ENCODE measurements around the gene COL1A1.

The COL1A1 gene

GRCh38 chr17:50170662-50171370, 30.6 kb downstream of the COL1A1 start:
- no peaks in the 10 kb centered on the region for H3K27me3 ChIP-seq (ENCODE audit: control insufficient read depth, insufficient read depth, low read length)
- H3K4me1 ChIP-seq (ENCODE audit: control insufficient read depth, insufficient read depth, low read length): peaks cover 4% of the 10 kb centered on the region
- no peak overlapping the region for H3K4me3 ChIP-seq (ENCODE audit: low read length)
- H3K9me3 ChIP-seq (ENCODE audit: control insufficient read depth, low read length): no peaks in the 10 kb centered on the region
- no peaks in the 10 kb centered on the region for H3K36me3 ChIP-seq (ENCODE audit: control insufficient read depth, insufficient read depth, low read length)
- no peak overlapping the region for H3K9ac ChIP-seq (ENCODE audit: low read length)

- Histone ChIP-seq H3K36me3 (ENCODE audit: control insufficient read depth, insufficient read depth, low read length) (no peaks in the 10 kb centered on the region), H3K9ac (ENCODE audit: low read length) (no peak overlapping the region), H3K4me3 (ENCODE audit: low read length) (no peak overlapping the region), H3K4me1 (ENCODE audit: control insufficient read depth, insufficient read depth, low read length) (no peaks in the 10 kb centered on the region), H3K27me3 (ENCODE audit: control insufficient read depth, insufficient read depth, low read length) (no peaks in the 10 kb centered on the region), H3K9me3 (ENCODE audit: control insufficient read depth, low read length) (no peaks in the 10 kb centered on the region)
Observed at GRCh38 chr17:50169881-50170459, 31.5 kb downstream of the COL1A1 start.

- Histone ChIP-seq H3K36me3 (ENCODE audit: control insufficient read depth, insufficient read depth, low read length) (no peaks in the 10 kb centered on the region), H3K9me3 (ENCODE audit: control insufficient read depth, low read length) (no peaks in the 10 kb centered on the region), H3K27me3 (ENCODE audit: control insufficient read depth, insufficient read depth, low read length) (peaks cover under 1% of the 10 kb centered on the region), H3K4me1 (ENCODE audit: control insufficient read depth, insufficient read depth, low read length) (no peaks in the 10 kb centered on the region), H3K9ac (ENCODE audit: low read length) (no peak overlapping the region), H3K4me3 (ENCODE audit: low read length) (no peak overlapping the region)
Observed at GRCh38 chr17:50169121-50169764, 32.2 kb downstream of the COL1A1 start.

DNA sequence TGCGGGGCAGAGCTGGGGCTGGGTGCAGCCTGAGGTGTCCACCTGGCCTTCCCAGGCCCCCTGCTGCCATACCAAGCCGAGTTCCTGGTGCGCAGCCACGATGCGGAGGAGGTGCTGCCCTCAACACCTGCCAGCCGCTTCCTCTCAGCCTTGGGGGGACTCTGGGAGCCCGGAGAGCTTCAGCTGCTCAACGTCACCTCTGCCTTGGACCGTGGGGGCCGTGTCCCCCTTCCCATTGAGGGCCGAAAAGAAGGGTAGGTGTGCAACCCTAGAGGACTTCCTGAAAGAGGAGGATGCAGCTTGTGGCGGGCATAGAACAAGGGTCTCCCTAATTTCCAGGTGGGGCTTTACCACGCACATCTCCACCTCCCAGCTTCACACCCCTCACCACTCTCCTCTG, 33.1 kb downstream of the COL1A1 start:
- H3K27me3 ChIP-seq (ENCODE audit: control insufficient read depth, insufficient read depth, low read length): peaks cover 5% of the 10 kb centered on the region
- H3K36me3 ChIP-seq (ENCODE audit: control insufficient read depth, insufficient read depth, low read length): no peaks in the 10 kb centered on the region
- H3K4me3 ChIP-seq (ENCODE audit: low read length): no peak overlapping the region
- no peaks in the 10 kb centered on the region for H3K4me1 ChIP-seq (ENCODE audit: control insufficient read depth, insufficient read depth, low read length)
- no peaks in the 10 kb centered on the region for H3K9me3 ChIP-seq (ENCODE audit: control insufficient read depth, low read length)
- H3K9ac ChIP-seq (ENCODE audit: low read length): no peak overlapping the region

DNA sequence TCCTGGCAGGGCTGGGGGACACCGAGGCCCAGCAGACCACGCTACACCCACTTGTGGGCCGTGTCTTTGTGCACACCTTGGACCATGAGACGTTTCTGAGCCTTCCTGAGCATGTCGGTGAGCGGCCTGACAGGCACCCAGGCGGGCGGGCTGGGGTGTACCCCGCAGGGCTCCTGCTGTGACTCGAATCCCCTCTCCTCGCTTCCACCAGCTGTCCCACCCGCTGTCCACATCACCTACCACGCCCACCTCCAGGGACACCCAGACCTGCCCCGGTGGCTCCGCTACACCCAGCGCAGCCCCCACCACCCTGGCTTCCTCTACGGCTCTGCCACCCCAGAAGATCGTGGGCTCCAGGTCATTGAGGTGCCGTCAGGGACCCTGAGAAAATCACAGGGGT, 34.1 kb downstream of the COL1A1 start:
- Histone ChIP-seq H3K9ac (ENCODE audit: low read length) (no peak overlapping the region), H3K4me3 (ENCODE audit: low read length) (no peak overlapping the region), H3K27me3 (ENCODE audit: control insufficient read depth, insufficient read depth, low read length) (peaks cover 5% of the 10 kb centered on the region), H3K36me3 (ENCODE audit: control insufficient read depth, insufficient read depth, low read length) (no peaks in the 10 kb centered on the region), H3K4me1 (ENCODE audit: control insufficient read depth, insufficient read depth, low read length) (no peaks in the 10 kb centered on the region), H3K9me3 (ENCODE audit: control insufficient read depth, low read length) (no peaks in the 10 kb centered on the region)

DNA sequence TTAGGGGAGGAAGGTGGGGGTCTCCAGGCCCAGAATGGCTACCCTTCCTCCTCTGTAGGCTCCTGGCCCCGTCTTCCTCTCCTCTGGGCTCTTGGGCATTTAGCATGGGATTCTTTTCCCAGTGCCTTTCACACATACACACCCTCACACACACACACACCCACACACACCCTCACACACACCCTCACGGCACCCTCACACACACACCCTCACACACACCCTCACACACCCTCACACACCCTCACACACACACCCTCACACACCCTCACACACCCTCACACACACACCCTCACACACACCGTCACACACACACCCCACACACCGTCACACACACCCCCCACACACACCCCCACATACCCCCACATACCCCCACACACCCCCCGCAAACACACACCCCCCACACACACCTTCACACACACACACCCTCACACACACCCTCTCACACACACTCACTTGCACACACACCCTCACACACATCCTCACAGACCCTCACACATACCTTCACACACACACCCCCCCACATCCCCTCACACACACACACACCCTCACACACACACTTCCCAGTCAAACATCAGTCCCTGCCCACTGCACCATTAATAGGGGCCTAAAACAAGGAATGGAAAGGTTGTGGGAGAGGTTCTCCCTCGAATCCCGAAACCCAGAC, 34.8 kb downstream of the COL1A1 start:
- no peaks in the 10 kb centered on the region for H3K9me3 ChIP-seq (ENCODE audit: control insufficient read depth, low read length)
- H3K4me1 ChIP-seq (ENCODE audit: control insufficient read depth, insufficient read depth, low read length): peaks cover 6% of the 10 kb centered on the region
- no peak overlapping the region for H3K4me3 ChIP-seq (ENCODE audit: low read length)
- H3K9ac ChIP-seq (ENCODE audit: low read length): peak overlapping the region; percentile 39
- H3K36me3 ChIP-seq (ENCODE audit: control insufficient read depth, insufficient read depth, low read length): no peaks in the 10 kb centered on the region
- H3K27me3 ChIP-seq (ENCODE audit: control insufficient read depth, insufficient read depth, low read length): peaks cover 5% of the 10 kb centered on the region

DNA sequence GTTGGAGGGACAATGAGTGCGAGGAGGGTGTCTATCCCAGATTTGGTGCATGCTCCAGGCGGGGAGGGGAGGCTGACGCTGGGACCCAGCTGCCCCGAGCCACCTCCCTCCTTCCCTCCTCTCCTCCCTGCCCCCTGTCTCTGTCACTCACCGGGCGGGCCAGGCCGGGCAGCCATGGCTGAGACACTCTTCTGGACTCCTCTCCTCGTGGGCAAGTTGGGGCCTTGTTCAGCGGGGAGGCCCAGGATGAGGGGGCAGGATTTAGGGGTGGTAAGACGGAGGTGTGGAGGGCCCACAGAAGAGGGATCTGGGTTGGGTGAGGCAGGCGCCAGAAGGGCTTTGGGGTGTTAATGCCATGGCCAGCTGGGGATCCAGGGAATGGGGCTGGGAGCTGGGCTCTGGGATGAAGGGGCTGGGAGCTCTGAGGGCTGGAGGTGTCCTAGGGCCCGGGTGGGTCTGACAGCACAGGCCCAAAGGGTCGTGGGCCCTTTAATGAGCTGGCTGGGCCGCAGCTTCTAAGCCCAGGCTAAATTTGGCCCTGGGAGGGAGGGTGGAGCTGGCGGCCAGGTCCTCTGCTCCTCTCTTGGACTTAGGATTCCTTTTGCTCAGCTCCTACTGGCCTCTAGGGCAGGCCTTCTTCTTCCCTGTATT, 35.4 kb downstream of the COL1A1 start, which contains the start of gene SGCA:
Gene SGCA, plus strand, starts transcription at position 139 of the 651 bp plus-strand sequence. Its CDS starts 36 bp downstream, at position 175.
- Histone ChIP-seq H3K36me3 (ENCODE audit: control insufficient read depth, insufficient read depth, low read length) (no peaks in the 10 kb centered on the region), H3K9me3 (ENCODE audit: control insufficient read depth, low read length) (no peaks in the 10 kb centered on the region), H3K4me3 (ENCODE audit: low read length) (no peak within 1 kb of the TSS), H3K27me3 (ENCODE audit: control insufficient read depth, insufficient read depth, low read length) (peaks cover 5% of the 10 kb centered on the region), H3K9ac (ENCODE audit: low read length) (peak within 1 kb of the TSS; percentile 39), H3K4me1 (ENCODE audit: control insufficient read depth, insufficient read depth, low read length) (peaks cover 11% of the 10 kb centered on the region)

- Histone ChIP-seq H3K4me3 (ENCODE audit: low read length) (no peak overlapping the region), H3K4me1 (ENCODE audit: control insufficient read depth, insufficient read depth, low read length) (peaks cover 15% of the 10 kb centered on the region), H3K36me3 (ENCODE audit: control insufficient read depth, insufficient read depth, low read length) (no peaks in the 10 kb centered on the region), H3K9me3 (ENCODE audit: control insufficient read depth, low read length) (no peaks in the 10 kb centered on the region), H3K27me3 (ENCODE audit: control insufficient read depth, insufficient read depth, low read length) (peaks cover 5% of the 10 kb centered on the region), H3K9ac (ENCODE audit: low read length) (no peak overlapping the region)
Observed at GRCh38 chr17:50165466-50165865, 36.0 kb downstream of the COL1A1 start.

GRCh38 chr17:50165066-50165465, 36.4 kb downstream of the COL1A1 start:
- Histone ChIP-seq H3K9me3 (ENCODE audit: control insufficient read depth, low read length) (no peaks in the 10 kb centered on the region), H3K9ac (ENCODE audit: low read length) (no peak overlapping the region), H3K4me1 (ENCODE audit: control insufficient read depth, insufficient read depth, low read length) (peaks cover 15% of the 10 kb centered on the region), H3K27me3 (ENCODE audit: control insufficient read depth, insufficient read depth, low read length) (peaks cover 5% of the 10 kb centered on the region), H3K4me3 (ENCODE audit: low read length) (no peak overlapping the region), H3K36me3 (ENCODE audit: control insufficient read depth, insufficient read depth, low read length) (no peaks in the 10 kb centered on the region)

DNA sequence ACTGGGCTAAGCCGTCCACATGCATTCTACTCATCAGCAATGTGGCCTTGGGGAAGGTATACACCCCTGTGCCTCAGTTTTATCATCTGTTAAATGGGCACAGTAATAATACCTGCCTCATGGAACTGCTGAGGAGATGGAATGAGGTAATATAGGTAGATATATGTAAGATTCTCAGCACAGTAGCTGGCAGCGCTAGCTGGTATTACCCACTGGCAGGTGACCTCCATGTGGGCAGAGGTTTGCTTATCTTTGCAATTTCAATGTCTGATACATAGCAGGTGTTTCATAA, 36.8 kb downstream of the COL1A1 start:
- Histone ChIP-seq H3K27me3 (ENCODE audit: control insufficient read depth, insufficient read depth, low read length) (peaks cover 5% of the 10 kb centered on the region), H3K36me3 (ENCODE audit: control insufficient read depth, insufficient read depth, low read length) (no peaks in the 10 kb centered on the region), H3K4me3 (ENCODE audit: low read length) (no peak overlapping the region), H3K9ac (ENCODE audit: low read length) (no peak overlapping the region), H3K9me3 (ENCODE audit: control insufficient read depth, low read length) (no peaks in the 10 kb centered on the region), H3K4me1 (ENCODE audit: control insufficient read depth, insufficient read depth, low read length) (peaks cover 15% of the 10 kb centered on the region)

DNA sequence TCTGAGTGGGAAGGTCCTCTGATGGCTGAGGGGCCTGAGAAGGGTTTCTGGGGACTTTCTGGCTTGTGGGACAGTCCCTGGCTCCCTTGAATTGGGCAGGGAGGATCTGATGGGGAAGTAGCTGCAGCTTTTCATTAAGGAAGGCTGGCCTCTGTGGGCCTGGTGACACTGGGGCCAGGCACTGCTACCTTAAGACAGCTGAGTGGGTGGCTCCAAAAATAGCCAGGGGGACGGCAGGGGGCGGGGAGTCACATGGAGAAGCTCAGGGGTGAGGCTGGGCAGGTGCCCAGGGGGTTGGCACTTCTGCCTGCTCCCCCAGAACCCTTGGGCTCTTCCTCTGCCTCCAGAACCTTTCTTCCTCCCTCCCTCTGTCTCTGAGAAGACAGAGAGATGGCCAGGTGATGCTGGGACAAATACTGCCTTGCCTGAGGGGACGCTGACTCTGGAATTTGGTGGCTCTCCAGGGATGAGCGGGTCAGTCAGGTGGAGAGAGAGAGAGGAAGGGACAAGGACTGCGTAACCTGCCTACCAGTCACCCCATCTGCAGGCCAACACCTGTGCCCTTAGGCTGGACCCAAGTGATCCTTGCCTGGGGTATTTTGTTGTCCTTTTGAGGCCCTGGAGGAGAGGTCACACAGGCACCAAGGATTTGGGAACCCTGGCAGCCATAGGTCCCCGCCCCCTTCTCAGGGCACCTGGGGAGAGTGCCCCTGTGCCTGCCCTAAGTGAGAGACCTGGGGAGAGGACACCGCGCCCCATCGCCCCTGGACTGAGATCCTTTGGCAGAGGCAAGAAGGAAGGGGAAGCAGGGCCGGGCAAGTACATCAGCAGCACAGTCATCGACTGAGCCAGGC, 37.4 kb downstream of the COL1A1 start:
- H3K9ac ChIP-seq (ENCODE audit: low read length): no peak overlapping the region
- no peaks in the 10 kb centered on the region for H3K9me3 ChIP-seq (ENCODE audit: control insufficient read depth, low read length)
- no peak overlapping the region for H3K4me3 ChIP-seq (ENCODE audit: low read length)
- H3K36me3 ChIP-seq (ENCODE audit: control insufficient read depth, insufficient read depth, low read length): no peaks in the 10 kb centered on the region
- H3K27me3 ChIP-seq (ENCODE audit: control insufficient read depth, insufficient read depth, low read length): peaks cover 5% of the 10 kb centered on the region
- H3K4me1 ChIP-seq (ENCODE audit: control insufficient read depth, insufficient read depth, low read length): peaks cover 15% of the 10 kb centered on the region

Measured in mucosa of stomach (tissue), 1 donor.